Neuronal stem cell (in vitro differentiated cells): ENCODE data around the gene SLC25A26. TPM values are rescaled to one million over a fixed set of nuclear protein-coding genes. Genes with fewer than 3 reads are reported as not detected.

Source experiments
- DNase-seq: peaks from one replicate; pipeline ENCODE4 v3.0.0-alpha.2; 2013; ENCODE audit warnings: low spot score
- H2AFZ ChIP-seq: one replicate; pipeline ENCODE4 v1.6.1; 2013; ENCODE audit warnings: mild to moderate bottlenecking, low read length, inconsistent platforms
- H2AK5ac ChIP-seq: 2 replicates; pipeline ENCODE4 v1.6.1; 2013; ENCODE audit warnings: low read depth, mild to moderate bottlenecking, inconsistent platforms, low read length, moderate library complexity, mixed read lengths
- H2BK120ac ChIP-seq: 2 replicates; pipeline ENCODE4 v1.6.1; 2013; ENCODE audit warnings: low read depth, mild to moderate bottlenecking, inconsistent platforms, low read length, moderate library complexity, mixed read lengths
- H2BK12ac ChIP-seq: one replicate; pipeline ENCODE4 v1.6.1; 2013; ENCODE audit warnings: low read length, inconsistent platforms
- H2BK15ac ChIP-seq: 2 replicates; pipeline ENCODE4 v1.6.1; 2013; ENCODE audit warnings: mild to moderate bottlenecking, low read length, inconsistent platforms, mixed read lengths
- H2BK5ac ChIP-seq: one replicate; pipeline ENCODE4 v1.6.1; 2013; ENCODE audit warnings: inconsistent platforms, mild to moderate bottlenecking, low read length, moderate library complexity
- H3K14ac ChIP-seq: one replicate; pipeline ENCODE4 v1.6.1; 2013; ENCODE audit warnings: low read length, inconsistent platforms
- H3K18ac ChIP-seq: 2 replicates; pipeline ENCODE4 v1.6.1; 2013; ENCODE audit warnings: low read length, inconsistent platforms
- H3K23ac ChIP-seq: 2 replicates; pipeline ENCODE4 v1.6.1; 2013; ENCODE audit warnings: low read depth, mild to moderate bottlenecking, mixed read lengths, low read length, inconsistent platforms; ENCODE audit not compliant: poor library complexity
- H3K27ac ChIP-seq: replicated peaks from 3 replicates; pipeline ENCODE4 v1.5.1; 2013; ENCODE audit warnings: low read length, inconsistent platforms
- H3K27me3 ChIP-seq, 3 experiments: 2 replicates each; pipeline ENCODE4 v1.6.1; 2013; ENCODE audit warnings: low read length in 3 of 3, mild to moderate bottlenecking in 2 of 3, inconsistent platforms in 1 of 3, low read depth in 1 of 3, mixed read lengths in 1 of 3, moderate library complexity in 1 of 3; ENCODE audit not compliant: control insufficient read depth in 3 of 3, insufficient read depth in 3 of 3
- H3K36me3 ChIP-seq, 2 donors: replicated peaks in 1 of 2; 2 replicates each; pipeline ENCODE4 v1.6.1; 2013; ENCODE audit warnings: low read length in 2 of 2; ENCODE audit not compliant: control insufficient read depth in 2 of 2, insufficient read depth in 2 of 2
- H3K4ac ChIP-seq: 2 replicates; pipeline ENCODE4 v1.6.1; 2013; ENCODE audit warnings: inconsistent platforms, mild to moderate bottlenecking, low read length, moderate library complexity
- H3K4me1 ChIP-seq, 2 donors: 1 replicate in 1 of 2; 2 replicates in 1 of 2; pipeline ENCODE4 v1.6.1; 2013; ENCODE audit warnings: low read length in 2 of 2, low read depth in 1 of 2; ENCODE audit not compliant: control insufficient read depth in 2 of 2, insufficient read depth in 1 of 2
- H3K4me2 ChIP-seq: one replicate; pipeline ENCODE4 v1.6.1; 2013; ENCODE audit warnings: mild to moderate bottlenecking, low read length, inconsistent platforms; ENCODE audit not compliant: insufficient read depth, poor library complexity, severe bottlenecking
- H3K4me3 ChIP-seq, 2 donors: 2 replicates each; pipeline ENCODE4 v1.5.1; 2013; ENCODE audit warnings: low read length in 2 of 2, mild to moderate bottlenecking in 2 of 2, inconsistent platforms in 1 of 2, moderate library complexity in 1 of 2
- H3K79me1 ChIP-seq: one replicate; pipeline ENCODE4 v1.6.1; 2013; ENCODE audit warnings: low read depth, mild to moderate bottlenecking, inconsistent platforms, low read length, moderate library complexity
- H3K9ac ChIP-seq: one replicate; pipeline ENCODE4 v1.6.1; 2013; ENCODE audit warnings: mild to moderate bottlenecking, low read depth, low read length, inconsistent platforms; ENCODE audit not compliant: poor library complexity
- H3K9me3 ChIP-seq, 2 donors: replicated peaks in 1 of 2; 2 replicates each; pipeline versions ENCODE3 to v1.6.1; 2013; ENCODE audit warnings: low read length in 2 of 2, mild to moderate bottlenecking in 2 of 2, inconsistent platforms in 1 of 2, low read depth in 1 of 2, mixed read lengths in 1 of 2, moderate library complexity in 1 of 2; ENCODE audit not compliant: control insufficient read depth in 2 of 2, insufficient read depth in 1 of 2
- H4K8ac ChIP-seq: one replicate; pipeline ENCODE4 v1.6.1; 2013; ENCODE audit warnings: low read depth, mild to moderate bottlenecking, inconsistent platforms, low read length, moderate library complexity
- H4K91ac ChIP-seq: one replicate; pipeline ENCODE4 v1.6.1; 2013; ENCODE audit warnings: low read length, low read depth, mild to moderate bottlenecking, inconsistent platforms; ENCODE audit not compliant: poor library complexity
- WGBS, 2 donors: extraction: QIAGEN DNeasy Blood & Tissue Kit; methylation state at CpG; one replicate each; pipeline ENCODE4 v1.1.7; 2013; ENCODE audit warnings: missing lambda C conversion rate in 2 of 2, mixed read lengths in 1 of 2; ENCODE audit not compliant: insufficient read length in 2 of 2, insufficient replicate concordance in 1 of 2; ENCODE audit errors: extremely low coverage in 2 of 2; 5-methylcytosine and 5-hydroxymethylcytosine counted together
- polyA plus RNA-seq, 2 experiments: library from polyadenylated mRNA; stranded (reverse); fragments of 200-250 nt; gene quantifications; one replicate each; pipeline ENCODE4 v1.2.3, GENCODE V29; 2013

SLC25A26 gene
- 7.3 TPM for polyA plus RNA-seq (2013, experiment 1 of 2)
- polyA plus RNA-seq (2013, experiment 2 of 2): 7.9 TPM

- Histone ChIP-seq H2AK5ac (no peak within 1 kb of the TSS), H3K4me1 (peaks cover 0 to 2% of the 10 kb centered on the region in 2 donors), H3K9me3 (peaks cover 0 to 1% of the 10 kb centered on the region in 2 donors), H3K14ac (no peak within 1 kb of the TSS), H3K9ac (peak within 1 kb of the TSS; percentile 83), H3K27me3 (peaks cover 0 to 4% (median 0%) of the 10 kb centered on the region in 3 experiments), H3K4me2 (peak within 1 kb of the TSS; percentile 92), H3K4me3 (peak within 1 kb of the TSS; percentile 59 to 85), H2BK5ac (no peak within 1 kb of the TSS), H3K27ac (no peak within 1 kb of the TSS), H4K91ac (no peak within 1 kb of the TSS), H3K23ac (peak within 1 kb of the TSS; percentile 94), H2BK12ac (no peak within 1 kb of the TSS), H3K36me3 (no peaks in the 10 kb centered on the region), H3K79me1 (no peaks in the 10 kb centered on the region), H3K4ac (no peak within 1 kb of the TSS), H2AFZ (peak within 1 kb of the TSS; percentile 95), H2BK120ac (no peak within 1 kb of the TSS), H2BK15ac (no peak within 1 kb of the TSS), H3K18ac (peak within 1 kb of the TSS; percentile 65), H4K8ac (no peak within 1 kb of the TSS)
- WGBS, 2 donors: no CpG with 5 or more reads among the region's 56 CpGs
- peak; percentile 92 for DNase-seq
Observed at GRCh38 chr3:66220602-66221377, at the start of gene SLC25A26. TSS of gene SLC25A26 (plus strand) at chr3:66221001. CDS start at chr3:66221095, 94 bp downstream.

GRCh38 chr3:66172394-66172793 is 48.4 kb upstream of the SLC25A26 start:
- no CpG with 5 or more reads among the region's 1 CpG for WGBS, 2 donors
- Histone ChIP-seq H3K79me1 (no peaks in the 10 kb centered on the region), H3K14ac (no peak overlapping the region)

GRCh38 chr3:66177026-66177425 is 43.8 kb upstream of the SLC25A26 start:
- Histone ChIP-seq H3K4me2 (no peak overlapping the region), H3K9ac (no peak overlapping the region), H3K9me3 (no peaks in the 10 kb centered on the region), H3K4me1 (no peaks in the 10 kb centered on the region), H2BK15ac (no peak overlapping the region), H2AK5ac (no peak overlapping the region), H3K36me3 (no peaks in the 10 kb centered on the region), H3K27me3 (peaks cover 0 to 8% (median 0%) of the 10 kb centered on the region in 3 experiments), H4K8ac (no peak overlapping the region), H2BK120ac (no peak overlapping the region), H4K91ac (no peak overlapping the region), H3K4ac (no peak overlapping the region), H3K4me3 (no peak overlapping the region), H2BK5ac (no peak overlapping the region), H3K18ac (no peak overlapping the region), H3K79me1 (no peaks in the 10 kb centered on the region), H2AFZ (no peak overlapping the region), H3K23ac (no peak overlapping the region), H2BK12ac (no peak overlapping the region), H3K27ac (no peak overlapping the region), H3K14ac (no peak overlapping the region)
- DNase-seq: no peak
- no CpG with 5 or more reads among the region's 1 CpG for WGBS, 2 donors

More at GRCh38 chr3:66172394-66172793, 48.4 kb upstream of the SLC25A26 start:
- Histone ChIP-seq H4K8ac (no peak overlapping the region), H3K36me3 (no peaks in the 10 kb centered on the region), H2BK15ac (no peak overlapping the region), H2BK120ac (no peak overlapping the region), H2BK12ac (no peak overlapping the region), H3K9me3 (no peaks in the 10 kb centered on the region), H2BK5ac (no peak overlapping the region), H3K4me3 (no peak overlapping the region), H4K91ac (no peak overlapping the region), H2AK5ac (no peak overlapping the region), H3K23ac (no peak overlapping the region), H3K27ac (no peak overlapping the region), H3K4me1 (no peaks in the 10 kb centered on the region), H3K4ac (no peak overlapping the region), H3K27me3 (peaks cover 0 to 13% (median 0%) of the 10 kb centered on the region in 3 experiments), H3K9ac (no peak overlapping the region), H2AFZ (no peak overlapping the region), H3K4me2 (no peak overlapping the region), H3K18ac (no peak overlapping the region)
- DNase-seq: no peak

- H2BK5ac ChIP-seq: no peak overlapping the region
Observed at GRCh38 chr3:66178206-66178605, 42.6 kb upstream of the SLC25A26 start.

More at GRCh38 chr3:66178206-66178605, 42.6 kb upstream of the SLC25A26 start:
- no peak overlapping the region for H3K4me3 ChIP-seq
- DNase-seq: no peak
- H3K79me1 ChIP-seq: no peaks in the 10 kb centered on the region
- no peak overlapping the region for H2BK120ac ChIP-seq
- no peak overlapping the region for H3K18ac ChIP-seq
- no peak overlapping the region for H3K27ac ChIP-seq
- H3K4me1 ChIP-seq: no peaks in the 10 kb centered on the region
- H4K8ac ChIP-seq: no peak overlapping the region
- no peak overlapping the region for H2AK5ac ChIP-seq
- H3K9me3 ChIP-seq: no peaks in the 10 kb centered on the region
- no peak overlapping the region for H3K4ac ChIP-seq
- WGBS, 2 donors: no CpG with 5 or more reads among the region's 6 CpGs
- H3K27me3 ChIP-seq: peaks cover 0 to 8% (median 0%) of the 10 kb centered on the region in 3 experiments
- no peak overlapping the region for H2BK15ac ChIP-seq
- H3K23ac ChIP-seq: no peak overlapping the region
- no peaks in the 10 kb centered on the region for H3K36me3 ChIP-seq
- H2AFZ ChIP-seq: no peak overlapping the region
- no peak overlapping the region for H2BK12ac ChIP-seq
- no peak overlapping the region for H4K91ac ChIP-seq
- no peak overlapping the region for H3K4me2 ChIP-seq
- H3K9ac ChIP-seq: no peak overlapping the region
- H3K14ac ChIP-seq: no peak overlapping the region
